DMS79 treated with DMSO at 0.1 percent for 48 hours (cell line): ENCODE measurements around the gene ZNF595.
"Not testable (repeated sequence)": the region's sequence is repeated elsewhere in the genome, so short reads cannot be mapped to it uniquely, and the experiment has no call there.

ENCODE experiments used
- DNase-seq: peaks from one replicate; lab custom pipeline; 2025; lab: John Stamatoyannopoulos, UW

The ZNF595 gene

DNA sequence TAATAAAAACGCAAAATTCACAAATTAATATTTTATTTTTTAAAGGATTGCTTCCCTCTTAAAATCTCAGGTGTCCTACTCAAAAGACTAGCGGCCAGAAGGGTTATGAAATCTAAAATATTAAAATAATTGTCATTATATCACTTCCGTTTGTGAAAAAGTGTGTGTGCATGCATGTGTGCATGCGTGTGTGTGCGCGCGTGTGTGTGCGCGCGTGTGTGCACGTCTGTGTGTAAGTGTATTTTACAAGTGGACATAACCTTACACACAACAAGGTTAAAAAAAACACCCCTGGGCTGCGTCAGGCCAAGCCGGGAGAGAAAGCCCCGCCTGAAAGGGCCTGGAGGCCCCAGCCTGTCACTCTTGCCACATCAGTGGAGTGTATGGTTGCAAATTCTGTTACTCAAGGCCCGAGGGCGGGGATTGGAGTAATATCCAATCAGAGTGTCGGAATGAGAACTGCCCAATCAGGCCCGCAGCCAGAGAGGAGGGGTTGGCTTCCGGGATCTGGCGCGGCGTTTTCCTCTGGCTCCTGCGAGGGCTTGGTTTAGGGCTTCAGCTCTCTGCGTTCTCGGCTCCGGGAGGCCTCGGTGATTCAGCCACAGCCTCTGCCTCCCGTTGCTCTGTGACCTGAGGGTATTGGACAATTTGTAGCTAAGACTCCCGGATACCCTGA lies at the start of gene ZNF595:
TSS of gene ZNF595 (plus strand) at position 518 of the 676 bp plus-strand sequence. CDS start 168 bp downstream, outside the sequence.
- not testable (repeated sequence) for DNase-seq

GRCh38 chr4:9937-10870 lies 42.9 kb upstream of the ZNF595 start:
- DNase-seq = not testable (repeated sequence)

- not testable (repeated sequence) for DNase-seq
Measured at GRCh38 chr4:11095-11815, 41.9 kb upstream of the ZNF595 start.

- DNase-seq = not testable (repeated sequence)
Measured at GRCh38 chr4:11816-12417, 41.2 kb upstream of the ZNF595 start.

GRCh38 chr4:18128-18527 lies 35.0 kb upstream of the ZNF595 start:
- DNase-seq = not testable (repeated sequence)

DNA sequence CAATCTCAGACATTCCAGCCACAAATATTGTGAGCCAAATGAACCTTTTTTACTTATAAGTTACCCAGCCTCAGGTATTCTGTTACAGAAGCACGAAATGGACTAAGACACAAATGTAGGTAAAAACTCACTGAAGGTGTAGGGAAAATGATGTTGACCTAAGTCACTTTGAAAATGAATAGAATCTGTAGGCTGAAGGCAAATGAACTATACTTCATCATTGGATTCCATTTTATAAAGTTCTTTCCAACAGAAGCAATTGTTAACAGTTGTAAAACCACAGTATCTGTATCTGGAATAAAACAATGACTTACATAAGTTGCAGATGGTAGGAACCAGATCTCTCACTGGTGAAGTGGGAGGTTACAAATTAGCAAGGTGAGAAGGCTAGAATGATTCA lies 34.5 kb upstream of the ZNF595 start:
- DNase-seq = not testable (repeated sequence)

GRCh38 chr4:22882-23281 lies 30.2 kb upstream of the ZNF595 start:
- DNase-seq = not testable (repeated sequence)

DNA sequence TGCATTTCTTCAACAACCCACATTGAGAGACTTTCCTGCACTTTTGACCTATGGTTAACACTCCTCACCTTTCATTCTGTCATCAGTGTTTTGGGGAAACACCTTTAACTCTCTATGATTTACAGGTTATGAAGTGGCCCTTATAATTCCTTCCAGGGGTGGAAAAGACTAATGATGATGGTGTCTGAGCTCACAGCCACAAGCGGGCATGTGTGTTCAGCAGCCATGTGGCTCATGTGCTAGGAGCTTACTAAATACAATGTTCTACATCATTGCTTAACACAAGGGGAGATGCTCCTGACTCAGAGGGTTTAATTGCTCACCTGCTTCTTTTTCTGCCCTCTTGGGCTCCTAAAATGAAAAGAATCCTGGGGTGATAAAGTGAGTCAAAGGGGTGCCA lies 28.8 kb upstream of the ZNF595 start:
- DNase-seq = not testable (repeated sequence)

DNA sequence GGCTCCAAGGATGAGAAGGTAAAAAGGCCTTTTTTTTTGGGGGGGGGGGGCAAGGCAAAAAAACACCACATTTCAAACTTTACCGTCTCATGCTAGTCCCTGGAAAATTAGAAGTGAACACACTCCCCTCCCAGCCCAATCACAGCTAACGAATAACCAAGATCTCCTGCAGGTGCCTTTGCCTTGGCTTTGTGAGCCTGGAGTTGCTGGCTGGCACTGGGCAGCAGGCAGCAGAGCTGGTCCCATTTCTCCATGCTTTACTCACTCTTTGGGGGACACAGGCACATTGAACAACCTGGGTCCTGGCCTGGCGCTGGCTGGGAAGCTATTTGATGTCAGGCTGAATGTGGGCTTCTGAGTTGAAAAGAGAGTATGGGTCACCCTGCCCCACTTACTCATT lies 25.6 kb upstream of the ZNF595 start:
- DNase-seq = not testable (repeated sequence)

DNA sequence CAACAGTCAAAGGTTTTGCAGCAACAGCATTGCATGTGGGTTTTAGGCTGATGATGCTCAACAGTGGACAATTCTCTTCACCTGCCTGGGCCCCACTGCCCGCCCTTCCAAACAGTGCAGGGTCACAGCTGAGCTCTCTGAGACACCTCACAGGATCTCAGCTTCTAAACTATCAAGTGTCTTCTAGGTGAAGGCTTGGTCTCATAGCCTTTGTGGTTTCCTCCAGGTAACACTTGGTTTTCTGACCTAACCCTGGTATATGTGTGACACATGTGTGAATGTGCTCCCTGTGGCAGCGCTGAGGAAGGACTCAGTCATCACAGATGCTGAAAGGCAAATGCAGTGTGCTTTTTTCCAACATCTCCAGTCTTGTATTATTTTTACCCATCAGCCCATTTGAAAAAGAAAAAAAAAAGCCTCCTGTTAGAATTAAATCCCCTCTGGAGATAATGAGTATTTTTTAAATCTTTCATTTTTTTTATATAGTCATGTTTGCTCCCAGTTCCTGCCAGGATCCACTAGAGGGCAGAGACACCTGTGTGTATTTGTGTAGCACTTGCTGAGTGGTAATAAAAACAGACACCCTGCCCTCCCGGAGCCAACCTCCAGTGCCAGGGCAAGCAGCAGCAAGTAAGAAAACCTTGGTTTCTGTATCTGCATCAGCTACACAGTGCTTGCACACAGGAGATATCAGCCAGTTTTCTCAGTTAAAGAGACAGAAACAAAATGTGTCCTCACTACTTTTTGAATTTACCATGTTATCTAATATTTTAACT lies 24.2 kb upstream of the ZNF595 start:
- not testable (repeated sequence) for DNase-seq

DNA sequence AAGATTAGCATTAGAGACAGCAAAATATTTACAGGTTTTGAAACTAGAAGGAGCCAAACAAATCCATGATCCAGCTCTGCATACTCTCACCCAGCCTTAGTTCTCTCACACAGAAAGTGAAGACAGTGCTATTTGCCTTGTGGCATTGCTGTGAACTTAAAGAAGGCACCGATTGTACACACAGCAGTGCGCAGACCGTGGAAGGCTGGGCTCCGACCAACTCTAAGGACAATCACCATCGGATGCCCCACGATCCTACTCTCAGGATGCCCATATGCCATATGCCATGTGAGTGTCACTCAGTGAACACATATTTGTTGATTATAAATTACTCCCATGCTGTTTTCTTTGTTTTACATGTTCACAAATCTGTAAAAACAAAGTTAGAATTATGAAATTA lies 19.8 kb upstream of the ZNF595 start:
- DNase-seq = not testable (repeated sequence)

GRCh38 chr4:36559-37415 lies 16.3 kb upstream of the ZNF595 start:
- DNase-seq = not testable (repeated sequence)

DNA sequence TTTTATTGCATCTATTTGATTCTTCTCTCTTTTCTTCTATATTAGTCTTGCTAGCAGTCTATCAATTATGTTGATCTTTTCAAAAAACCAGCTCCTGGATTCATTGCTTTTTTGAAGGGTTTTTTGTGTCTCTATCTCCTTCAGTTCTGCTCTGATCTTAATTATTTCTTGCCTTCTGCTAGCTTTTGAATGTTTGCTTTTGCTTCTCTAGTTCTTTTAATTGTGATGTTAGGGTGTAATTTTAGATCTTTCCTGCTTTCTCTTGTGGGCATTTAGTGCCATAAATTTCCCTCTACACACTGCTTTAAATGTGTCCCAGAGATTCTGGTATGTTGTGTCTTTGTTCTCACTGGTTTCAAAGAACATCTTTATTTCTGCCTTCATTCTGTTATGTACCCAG lies 14.9 kb upstream of the ZNF595 start:
- DNase-seq = not testable (repeated sequence)

DNA sequence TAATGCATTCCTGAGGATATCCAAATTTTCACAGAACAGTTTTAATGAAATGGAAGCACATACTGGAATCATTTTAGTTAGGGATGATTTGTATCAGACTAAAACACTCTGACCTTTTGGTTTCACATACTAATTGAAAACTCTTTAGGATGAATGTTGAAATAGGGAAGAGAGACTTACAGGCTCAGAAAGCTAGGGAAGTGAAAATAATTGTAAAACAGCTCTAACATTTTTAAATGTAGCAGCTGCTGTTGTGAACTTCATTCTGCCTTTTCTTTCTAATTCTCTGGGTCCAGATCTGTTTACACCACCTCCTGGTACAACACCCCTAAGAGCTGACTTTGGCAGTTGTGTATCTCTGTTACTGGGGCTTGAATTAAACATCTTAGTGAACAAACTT lies 9.7 kb upstream of the ZNF595 start:
- not testable (repeated sequence) for DNase-seq

DNA sequence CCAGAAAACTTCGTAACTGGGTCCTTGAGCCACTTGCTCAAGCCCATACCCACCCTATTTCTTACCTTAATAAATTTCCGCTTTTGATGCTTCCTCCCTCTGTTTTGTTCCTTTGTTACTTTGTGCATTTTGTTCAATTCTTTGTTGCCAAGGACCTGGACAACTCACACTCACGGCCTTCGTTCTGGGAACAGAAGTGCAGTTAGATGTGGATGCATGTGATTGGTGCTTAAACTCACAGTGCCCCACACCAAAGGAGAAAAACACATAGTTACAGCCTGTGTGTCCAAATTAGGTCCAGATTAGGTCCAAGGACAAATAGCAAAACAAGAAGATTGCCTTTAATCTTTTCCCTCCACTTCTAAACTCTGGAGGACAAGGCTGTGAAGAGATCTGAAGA lies 1.9 kb upstream of the ZNF595 start:
- DNase-seq = not testable (repeated sequence)

GRCh38 chr4:51655-52277 lies 1.4 kb upstream of the ZNF595 start:
- DNase-seq = not testable (repeated sequence)

- not testable (repeated sequence) for DNase-seq
Measured at GRCh38 chr4:53521-53920, 400 bp downstream of the ZNF595 start.

GRCh38 chr4:64733-65132 lies 11.6 kb downstream of the ZNF595 start:
- DNase-seq = not testable (repeated sequence)

- no peak for DNase-seq
Measured at GRCh38 chr4:71830-72229, 18.7 kb downstream of the ZNF595 start.

DNA sequence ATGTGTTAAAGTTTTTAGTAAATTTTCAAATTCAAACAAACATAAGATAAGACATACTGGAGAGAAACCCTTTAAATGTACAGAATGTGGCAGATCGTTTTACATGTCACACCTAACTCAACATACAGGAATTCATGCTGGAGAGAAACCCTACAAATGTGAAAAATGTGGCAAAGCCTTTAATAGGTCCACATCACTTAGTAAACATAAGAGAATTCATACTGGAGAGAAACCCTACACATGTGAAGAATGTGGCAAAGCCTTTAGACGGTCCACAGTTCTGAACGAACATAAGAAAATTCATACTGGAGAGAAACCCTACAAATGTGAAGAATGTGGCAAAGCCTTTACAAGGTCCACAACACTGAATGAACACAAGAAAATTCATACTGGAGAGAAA lies 32.8 kb downstream of the ZNF595 start:
- no peak for DNase-seq
